ENCODE data around the gene NIBAN1. TPM values are rescaled to one million over a fixed set of nuclear protein-coding genes. Genes with fewer than 3 reads are reported as not detected.

Gene NIBAN1
- total RNA-seq, 1 donor = 66.2 TPM

DNA sequence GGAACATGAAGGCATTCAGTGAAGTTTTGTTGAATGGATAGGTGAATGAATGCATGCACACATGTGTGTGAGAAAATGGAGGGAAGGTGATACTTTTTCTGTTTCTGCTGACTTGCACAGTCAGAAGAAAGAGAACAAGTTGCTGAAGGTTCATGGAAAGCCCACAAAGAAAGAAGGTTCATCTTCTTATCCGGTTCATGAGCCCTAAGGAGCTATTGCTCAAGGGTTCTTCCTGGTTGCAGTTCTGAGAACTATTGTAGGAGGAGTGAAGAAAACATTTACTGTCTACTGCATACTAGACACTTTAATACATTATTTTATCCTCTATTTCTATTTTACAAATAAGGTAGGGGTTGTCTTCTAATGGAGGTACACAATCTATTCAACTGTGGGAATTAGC is 13.4 kb upstream of the NIBAN1 start:
- H3K4me1 ChIP-seq (ENCODE audit: insufficient read depth, low read length) = no peaks in the 10 kb centered on the region
- no peaks in the 10 kb centered on the region for H3K79me2 ChIP-seq (ENCODE audit: insufficient read depth, low read length)
- H3K36me3 ChIP-seq (ENCODE audit: insufficient read depth, low read length) = no peaks in the 10 kb centered on the region
- no peak for DNase-seq (ENCODE audit: insufficient read length, low spot score, missing footprints)
- H3K4me2 ChIP-seq (ENCODE audit: insufficient read depth, low read length) = no peak overlapping the region
- H3K4me3 ChIP-seq (ENCODE audit: insufficient read depth, low read length) = no peak overlapping the region
- no peak overlapping the region for H3K27ac ChIP-seq (ENCODE audit: low read depth, low read length)
- peaks cover 7% of the 10 kb centered on the region for H3K27me3 ChIP-seq (ENCODE audit: insufficient read depth, low read length)
- H3K9me3 ChIP-seq (ENCODE audit: low read depth, low read length) = no peaks in the 10 kb centered on the region
- H2AFZ ChIP-seq (ENCODE audit: low read length) = no peak overlapping the region
- TF ChIP-seq, protein P1, sequence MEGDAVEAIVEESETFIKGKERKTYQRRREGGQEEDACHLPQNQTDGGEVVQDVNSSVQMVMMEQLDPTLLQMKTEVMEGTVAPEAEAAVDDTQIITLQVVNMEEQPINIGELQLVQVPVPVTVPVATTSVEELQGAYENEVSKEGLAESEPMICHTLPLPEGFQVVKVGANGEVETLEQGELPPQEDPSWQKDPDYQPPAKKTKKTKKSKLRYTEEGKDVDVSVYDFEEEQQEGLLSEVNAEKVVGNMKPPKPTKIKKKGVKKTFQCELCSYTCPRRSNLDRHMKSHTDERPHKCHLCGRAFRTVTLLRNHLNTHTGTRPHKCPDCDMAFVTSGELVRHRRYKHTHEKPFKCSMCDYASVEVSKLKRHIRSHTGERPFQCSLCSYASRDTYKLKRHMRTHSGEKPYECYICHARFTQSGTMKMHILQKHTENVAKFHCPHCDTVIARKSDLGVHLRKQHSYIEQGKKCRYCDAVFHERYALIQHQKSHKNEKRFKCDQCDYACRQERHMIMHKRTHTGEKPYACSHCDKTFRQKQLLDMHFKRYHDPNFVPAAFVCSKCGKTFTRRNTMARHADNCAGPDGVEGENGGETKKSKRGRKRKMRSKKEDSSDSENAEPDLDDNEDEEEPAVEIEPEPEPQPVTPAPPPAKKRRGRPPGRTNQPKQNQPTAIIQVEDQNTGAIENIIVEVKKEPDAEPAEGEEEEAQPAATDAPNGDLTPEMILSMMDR (IDR thresholded peaks at IDR 0.05; ENCODE audit: extremely low read depth, low read depth, low read length) = no peak
- no peaks in the 10 kb centered on the region for H4K20me1 ChIP-seq (ENCODE audit: insufficient read depth, low read length)

DNA sequence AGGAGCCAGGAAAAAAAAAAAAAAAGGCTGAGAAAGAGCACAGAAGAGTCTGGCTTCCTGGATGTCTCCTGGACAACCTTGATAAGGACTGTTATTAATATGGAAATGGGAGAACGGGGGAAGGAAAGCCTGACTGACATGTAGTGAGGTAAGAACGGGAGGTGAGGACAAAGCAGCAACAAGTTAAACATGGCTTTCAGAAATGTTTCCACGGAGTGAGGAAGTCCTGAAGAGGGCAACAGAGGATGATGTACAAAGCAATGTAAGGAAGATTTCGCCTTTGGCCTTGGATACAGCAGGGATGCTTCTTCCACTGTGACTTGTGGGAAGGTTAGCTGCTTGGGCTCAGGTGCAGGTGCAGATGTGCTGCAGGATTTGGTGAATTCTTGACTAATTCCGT is 11.9 kb upstream of the NIBAN1 start:
- H3K79me2 ChIP-seq (ENCODE audit: insufficient read depth, low read length) = no peaks in the 10 kb centered on the region
- H2AFZ ChIP-seq (ENCODE audit: low read length) = peak overlapping the region; percentile 68
- no peaks in the 10 kb centered on the region for H3K4me1 ChIP-seq (ENCODE audit: insufficient read depth, low read length)
- peaks cover 7% of the 10 kb centered on the region for H3K27me3 ChIP-seq (ENCODE audit: insufficient read depth, low read length)
- H3K4me2 ChIP-seq (ENCODE audit: insufficient read depth, low read length) = peak overlapping the region; percentile 27
- peak; percentile 60 for DNase-seq (ENCODE audit: insufficient read length, low spot score, missing footprints)
- H3K4me3 ChIP-seq (ENCODE audit: insufficient read depth, low read length) = no peak overlapping the region
- no peaks in the 10 kb centered on the region for H3K36me3 ChIP-seq (ENCODE audit: insufficient read depth, low read length)
- H4K20me1 ChIP-seq (ENCODE audit: insufficient read depth, low read length) = no peaks in the 10 kb centered on the region
- H3K9me3 ChIP-seq (ENCODE audit: low read depth, low read length) = no peaks in the 10 kb centered on the region
- TF ChIP-seq, protein P1 (IDR thresholded peaks at IDR 0.05; ENCODE audit: extremely low read depth, low read depth, low read length) = peak; percentile 56
- no peak overlapping the region for H3K27ac ChIP-seq (ENCODE audit: low read depth, low read length)

DNA sequence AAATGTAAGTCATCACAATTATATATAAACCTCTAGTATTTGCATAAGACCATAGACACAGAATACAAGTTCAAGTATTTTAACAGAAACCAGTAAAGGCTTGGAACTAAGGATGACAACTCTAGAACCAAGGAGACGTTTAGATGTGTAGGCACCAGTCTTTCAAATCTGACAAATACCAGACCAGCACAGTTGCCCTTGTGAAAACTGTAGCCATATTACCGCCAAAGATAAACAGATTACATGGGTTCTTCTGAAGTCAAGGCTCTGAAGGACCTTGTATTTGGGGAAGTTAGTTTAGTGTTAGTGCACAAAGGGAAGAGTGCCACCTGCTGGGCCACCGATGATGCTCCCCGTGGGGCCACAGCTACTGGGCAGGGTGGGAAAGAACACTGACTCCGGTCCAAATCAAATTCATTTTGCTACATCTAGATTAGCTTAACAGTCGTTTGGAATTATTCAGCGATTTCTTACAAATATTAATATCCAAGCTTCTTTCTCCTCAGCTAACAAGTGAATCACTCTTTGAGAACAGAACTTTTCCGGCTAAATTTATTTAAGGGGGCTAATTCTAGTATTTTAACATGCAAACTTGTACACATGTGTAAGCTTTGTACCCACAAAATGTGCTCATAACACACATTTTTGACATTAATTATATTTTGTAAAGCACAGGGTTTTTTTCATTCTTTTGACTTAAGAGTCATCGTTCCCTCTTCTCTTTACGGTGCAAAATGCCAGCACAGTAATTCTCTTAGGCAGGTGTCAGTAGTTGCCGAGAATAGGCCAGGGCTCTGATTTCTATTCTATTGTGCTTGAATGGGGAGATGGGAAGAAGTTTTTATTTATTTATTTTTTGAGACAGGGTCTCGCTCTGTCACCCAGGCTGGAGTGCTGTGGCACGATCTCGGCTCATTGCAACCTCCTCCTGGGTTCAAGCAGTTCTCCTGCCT is 8.0 kb upstream of the NIBAN1 start:
- Histone ChIP-seq H3K4me2 (ENCODE audit: insufficient read depth, low read length) (peak overlapping the region; percentile 45), H3K36me3 (ENCODE audit: insufficient read depth, low read length) (no peaks in the 10 kb centered on the region), H3K9me3 (ENCODE audit: low read depth, low read length) (no peaks in the 10 kb centered on the region), H3K27me3 (ENCODE audit: insufficient read depth, low read length) (peaks cover 7% of the 10 kb centered on the region), H4K20me1 (ENCODE audit: insufficient read depth, low read length) (no peaks in the 10 kb centered on the region), H3K4me1 (ENCODE audit: insufficient read depth, low read length) (no peaks in the 10 kb centered on the region), H3K79me2 (ENCODE audit: insufficient read depth, low read length) (no peaks in the 10 kb centered on the region), H3K27ac (ENCODE audit: low read depth, low read length) (no peak overlapping the region), H3K4me3 (ENCODE audit: insufficient read depth, low read length) (no peak overlapping the region), H2AFZ (ENCODE audit: low read length) (peak overlapping the region; percentile 57)
- DNase-seq (ENCODE audit: insufficient read length, low spot score, missing footprints) = peak; percentile 85
- TF ChIP-seq, protein P1 (IDR thresholded peaks at IDR 0.05; ENCODE audit: extremely low read depth, low read depth, low read length) = peak; percentile 94

DNA sequence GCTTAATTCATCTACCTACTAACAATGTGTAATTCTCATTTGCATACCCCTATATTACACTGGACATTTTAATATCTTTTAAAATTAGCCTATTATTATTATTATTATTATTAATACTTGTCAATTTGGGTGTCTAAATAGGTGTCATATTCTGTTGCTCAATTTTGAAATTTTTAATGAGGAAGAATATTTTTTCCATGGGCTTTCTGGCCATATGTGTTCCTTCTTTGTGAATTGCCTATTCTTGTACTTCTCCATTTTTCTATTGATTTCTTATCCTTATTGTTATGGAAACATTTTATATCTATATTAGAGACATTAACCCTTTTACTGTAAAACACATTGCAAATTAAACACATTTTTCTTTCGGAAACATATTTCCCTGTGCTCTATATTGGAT is 6.4 kb upstream of the NIBAN1 start:
- no peaks in the 10 kb centered on the region for H3K4me1 ChIP-seq (ENCODE audit: insufficient read depth, low read length)
- H3K4me2 ChIP-seq (ENCODE audit: insufficient read depth, low read length) = no peak overlapping the region
- H3K27me3 ChIP-seq (ENCODE audit: insufficient read depth, low read length) = peaks cover 14% of the 10 kb centered on the region
- no peak for DNase-seq (ENCODE audit: insufficient read length, low spot score, missing footprints)
- H3K9me3 ChIP-seq (ENCODE audit: low read depth, low read length) = no peaks in the 10 kb centered on the region
- H2AFZ ChIP-seq (ENCODE audit: low read length) = no peak overlapping the region
- H3K36me3 ChIP-seq (ENCODE audit: insufficient read depth, low read length) = no peaks in the 10 kb centered on the region
- TF ChIP-seq, protein P1 (IDR thresholded peaks at IDR 0.05; ENCODE audit: extremely low read depth, low read depth, low read length) = no peak
- H4K20me1 ChIP-seq (ENCODE audit: insufficient read depth, low read length) = no peaks in the 10 kb centered on the region
- no peak overlapping the region for H3K4me3 ChIP-seq (ENCODE audit: insufficient read depth, low read length)
- no peaks in the 10 kb centered on the region for H3K79me2 ChIP-seq (ENCODE audit: insufficient read depth, low read length)
- no peak overlapping the region for H3K27ac ChIP-seq (ENCODE audit: low read depth, low read length)

Data from osteoblast (primary cell).